HL-60 (cell line): ENCODE measurements around the gene SPRR2D.

Experiments
- CTCF ChIP-seq: IDR thresholded peaks from one replicate; pipeline ENCODE4 v1.5.1; 2011; ENCODE audit warnings: low read length, control low read depth, inconsistent platforms; ENCODE audit not compliant: insufficient read depth
- GABPA ChIP-seq: IDR thresholded peaks from 2 replicates; pipeline ENCODE4 v1.6.1; 2012; ENCODE audit warnings: low read depth
- POLR2AphosphoS5 ChIP-seq: IDR thresholded peaks from 2 replicates; pipeline ENCODE4 v1.6.1; 2012; ENCODE audit warnings: low read depth
- REST ChIP-seq: IDR thresholded peaks from 2 replicates; pipeline ENCODE4 v1.6.1; 2012; ENCODE audit warnings: low read depth; ENCODE audit not compliant: insufficient replicate concordance
- SPI1 ChIP-seq: IDR thresholded peaks from 2 replicates; pipeline ENCODE4 v1.6.1; 2012; ENCODE audit warnings: low read depth, mild to moderate bottlenecking, borderline replicate concordance

- TF ChIP-seq POLR2AphosphoS5 = no peak
- TF ChIP-seq CTCF = no peak
- no peak for TF ChIP-seq REST
- TF ChIP-seq GABPA = no peak
- no peak for TF ChIP-seq SPI1
Observed at GRCh38 chr1:153028766-153029165, 12.2 kb downstream of the SPRR2D start.
